Inflammatory macrophage (primary cell): ENCODE results near the gene CCNL1.

ENCODE experiments used
- DNase-seq, 2 donors: peaks; one replicate each; pipeline ENCODE4 v3.0.0-alpha.2; 2020 to 2022

CCNL1 gene

GRCh38 chr3:157122832-157123427 is 37.0 kb downstream of the CCNL1 start:
- DNase-seq, result no peak

GRCh38 chr3:157122116-157122515 is 37.8 kb downstream of the CCNL1 start:
- DNase-seq, result no peak

- no peak for DNase-seq
Measured at GRCh38 chr3:157121522-157121921, 38.4 kb downstream of the CCNL1 start.

- no peak for DNase-seq
Measured at GRCh38 chr3:157120071-157120892, 39.7 kb downstream of the CCNL1 start.

GRCh38 chr3:157119369-157119951 is 40.5 kb downstream of the CCNL1 start:
- peak in 1 of 2 donors; percentile 28 for DNase-seq

GRCh38 chr3:157117875-157118654 is 41.9 kb downstream of the CCNL1 start:
- no peak for DNase-seq

- no peak for DNase-seq
Measured at GRCh38 chr3:157117206-157117605, 42.7 kb downstream of the CCNL1 start.

GRCh38 chr3:157116017-157116416 is 43.9 kb downstream of the CCNL1 start:
- peak in 1 of 2 donors; percentile 39 for DNase-seq

GRCh38 chr3:157115069-157116006 is 44.6 kb downstream of the CCNL1 start:
- no peak for DNase-seq

GRCh38 chr3:157113832-157114505 is 46.0 kb downstream of the CCNL1 start:
- DNase-seq, result peak in 1 of 2 donors; percentile 9

- no peak for DNase-seq
Measured at GRCh38 chr3:157112536-157112935, 47.4 kb downstream of the CCNL1 start.

- no peak for DNase-seq
Measured at GRCh38 chr3:157111518-157111917, 48.4 kb downstream of the CCNL1 start.

GRCh38 chr3:157110761-157111278 is 49.1 kb downstream of the CCNL1 start:
- no peak for DNase-seq

- no peak for DNase-seq
Measured at GRCh38 chr3:157109267-157110141, 50.4 kb downstream of the CCNL1 start.

- DNase-seq, result no peak
Measured at GRCh38 chr3:157107644-157108133, 52.3 kb downstream of the CCNL1 start.

- no peak for DNase-seq
Measured at GRCh38 chr3:157107037-157107436, 52.9 kb downstream of the CCNL1 start.

GRCh38 chr3:157104928-157105652 is 54.9 kb downstream of the CCNL1 start:
- DNase-seq, result no peak

- DNase-seq, result no peak
Measured at GRCh38 chr3:157104521-157104920, 55.4 kb downstream of the CCNL1 start.

- no peak for DNase-seq
Measured at GRCh38 chr3:157103860-157104259, 56.1 kb downstream of the CCNL1 start.
